SU-DHL-6 (cell line): ENCODE data around the gene CADPS.

Source experiments
- EZH2phosphoT487 ChIP-seq: fragments of 200-600 bp; sonication (generic), shearing (Covaris generic); conservative IDR thresholded peaks from 2 replicates; pipeline ENCODE4 v1.6.1; 2018; ENCODE audit warnings: mild to moderate bottlenecking, antibody characterized with exemption, low read length, moderate library complexity, mixed read lengths
- TF ChIP-seq, protein P1 (sequence below): fragments of 200-600 bp; sonication (generic); IDR thresholded peaks from one replicate; pipeline ENCODE4 v1.5.1; 2017; ENCODE audit warnings: antibody characterized with exemption, mild to moderate bottlenecking, low read length, moderate library complexity; ENCODE audit not compliant: insufficient read depth, poor library complexity, severe bottlenecking

DNA sequence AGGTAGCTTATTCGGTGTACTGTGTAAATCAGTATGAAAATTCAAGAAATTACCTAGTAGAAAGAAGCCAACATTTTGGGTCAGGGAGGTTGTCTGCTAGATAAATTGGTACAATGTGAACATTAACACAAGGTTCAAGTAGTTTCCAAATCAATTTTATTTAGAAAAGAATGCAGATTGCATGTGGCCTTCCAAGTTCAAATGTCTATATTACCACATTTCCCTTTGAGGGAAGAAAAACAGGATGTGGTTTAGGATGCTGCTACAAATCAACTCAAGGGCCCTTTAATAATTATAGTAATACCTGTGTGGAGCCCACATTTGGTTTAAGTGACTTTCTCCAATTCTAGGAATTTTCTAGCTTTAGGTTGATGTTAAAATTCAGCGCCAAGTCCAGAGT is 57.5 kb downstream of the CADPS start:
- TF ChIP-seq, protein P1, sequence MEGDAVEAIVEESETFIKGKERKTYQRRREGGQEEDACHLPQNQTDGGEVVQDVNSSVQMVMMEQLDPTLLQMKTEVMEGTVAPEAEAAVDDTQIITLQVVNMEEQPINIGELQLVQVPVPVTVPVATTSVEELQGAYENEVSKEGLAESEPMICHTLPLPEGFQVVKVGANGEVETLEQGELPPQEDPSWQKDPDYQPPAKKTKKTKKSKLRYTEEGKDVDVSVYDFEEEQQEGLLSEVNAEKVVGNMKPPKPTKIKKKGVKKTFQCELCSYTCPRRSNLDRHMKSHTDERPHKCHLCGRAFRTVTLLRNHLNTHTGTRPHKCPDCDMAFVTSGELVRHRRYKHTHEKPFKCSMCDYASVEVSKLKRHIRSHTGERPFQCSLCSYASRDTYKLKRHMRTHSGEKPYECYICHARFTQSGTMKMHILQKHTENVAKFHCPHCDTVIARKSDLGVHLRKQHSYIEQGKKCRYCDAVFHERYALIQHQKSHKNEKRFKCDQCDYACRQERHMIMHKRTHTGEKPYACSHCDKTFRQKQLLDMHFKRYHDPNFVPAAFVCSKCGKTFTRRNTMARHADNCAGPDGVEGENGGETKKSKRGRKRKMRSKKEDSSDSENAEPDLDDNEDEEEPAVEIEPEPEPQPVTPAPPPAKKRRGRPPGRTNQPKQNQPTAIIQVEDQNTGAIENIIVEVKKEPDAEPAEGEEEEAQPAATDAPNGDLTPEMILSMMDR = no peak
- TF ChIP-seq EZH2phosphoT487 = no peak
